ENCODE data around the gene TWF1.
"Not testable (repeated sequence)": the region's sequence is repeated elsewhere in the genome, so short reads cannot be mapped to it uniquely, and the experiment has no call there.

Gene TWF1

GRCh38 chr12:43805860-43806736 lies at the start of gene TWF1:
Gene TWF1 (minus strand): TSS chr12:43806317. CDS start chr12:43806245, 72 bp downstream.
- DNase-seq = peak; percentile 43

- no peak for DNase-seq
Observed at GRCh38 chr12:43852744-43853143, 46.6 kb upstream of the TWF1 start.

- no peak for DNase-seq
Observed at GRCh38 chr12:43848786-43849185, 42.7 kb upstream of the TWF1 start.

GRCh38 chr12:43848226-43848507 lies 42.0 kb upstream of the TWF1 start:
- DNase-seq = no peak

- not testable (repeated sequence) for DNase-seq
Observed at GRCh38 chr12:43847425-43848225, 41.5 kb upstream of the TWF1 start.

GRCh38 chr12:43842259-43842658 lies 36.1 kb upstream of the TWF1 start:
- DNase-seq = no peak

- no peak for DNase-seq
Observed at GRCh38 chr12:43841253-43841652, 35.1 kb upstream of the TWF1 start.

- DNase-seq = no peak
Observed at GRCh38 chr12:43840338-43840737, 34.2 kb upstream of the TWF1 start.

GRCh38 chr12:43836475-43836989 lies 30.4 kb upstream of the TWF1 start:
- DNase-seq = no peak

- no peak for DNase-seq
Observed at GRCh38 chr12:43835656-43836474, 29.7 kb upstream of the TWF1 start, which contains the start of gene TMEM117. Gene TMEM117 (plus strand): TSS chr12:43836081.

GRCh38 chr12:43835264-43835655 lies 29.1 kb upstream of the TWF1 start:
- DNase-seq = no peak

GRCh38 chr12:43832463-43833168 lies 26.5 kb upstream of the TWF1 start:
- no peak for DNase-seq

GRCh38 chr12:43827093-43827492 lies 21.0 kb upstream of the TWF1 start:
- DNase-seq = no peak

GRCh38 chr12:43826681-43827080 lies 20.6 kb upstream of the TWF1 start:
- DNase-seq = no peak

- no peak for DNase-seq
Observed at GRCh38 chr12:43824207-43824775, 18.2 kb upstream of the TWF1 start.

- no peak for DNase-seq
Observed at GRCh38 chr12:43816168-43816567, 10.1 kb upstream of the TWF1 start.

- no peak for DNase-seq
Observed at GRCh38 chr12:43815416-43815815, 9.3 kb upstream of the TWF1 start.

- no peak for DNase-seq
Observed at GRCh38 chr12:43812926-43813325, 6.8 kb upstream of the TWF1 start.

- DNase-seq = no peak
Observed at GRCh38 chr12:43812057-43812456, 5.9 kb upstream of the TWF1 start.

- no peak for DNase-seq
Observed at GRCh38 chr12:43807386-43807785, 1.3 kb upstream of the TWF1 start.

- no peak for DNase-seq
Observed at GRCh38 chr12:43806737-43807072, 588 bp upstream of the TWF1 start.
